Measurements from ENCODE around the gene TMCC2.

DNA sequence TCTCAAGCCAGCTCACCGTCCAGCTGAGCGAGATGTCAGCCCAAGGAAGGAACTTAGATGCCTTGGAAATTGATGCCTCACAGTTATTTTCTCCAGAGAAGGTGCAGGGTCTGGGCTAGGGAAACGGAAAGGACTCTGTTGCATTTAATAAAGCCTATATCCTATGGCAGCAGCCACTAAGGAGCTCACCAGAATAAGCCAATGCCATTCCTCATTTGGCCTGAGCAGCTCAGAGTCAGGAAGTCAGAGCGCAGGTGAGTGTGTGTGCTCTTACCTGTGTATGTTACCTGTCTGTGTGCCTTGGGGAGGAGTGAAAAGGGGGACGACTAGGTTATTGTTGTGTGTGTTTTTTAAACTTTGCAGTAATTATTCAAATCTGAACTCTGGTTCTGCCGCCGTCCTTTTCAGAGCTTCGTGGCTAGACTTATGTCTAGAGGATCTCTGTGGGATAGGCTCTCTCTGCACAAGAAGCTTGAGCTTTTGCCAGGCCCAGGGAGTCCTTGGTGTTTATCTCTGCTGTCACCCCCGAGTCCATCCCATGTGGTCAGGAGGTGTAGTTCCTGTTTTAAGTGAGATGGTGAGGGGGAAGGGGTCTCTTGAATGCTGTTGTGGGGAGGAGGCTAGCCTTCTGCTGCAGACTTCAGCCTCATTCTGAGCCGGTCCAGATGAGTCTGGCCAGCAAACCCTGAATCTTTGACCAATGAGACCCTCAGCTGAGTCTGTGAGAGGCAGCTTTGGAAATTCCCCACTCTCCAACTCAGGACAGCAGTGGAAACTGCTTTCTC is 2.4 kb downstream of the TMCC2 start:
- TF ChIP-seq CTCF (IDR thresholded peaks at IDR 0.05), result no peak
- no peak for TF ChIP-seq POLR2A (IDR thresholded peaks at IDR 0.05)

Measured in uterus (tissue), 2 donors.